ENCODE measurements around the gene RAPGEF5.

- TF ChIP-seq CTCF (IDR thresholded peaks at IDR 0.05 in 8 of 11, conservative IDR thresholded peaks at IDR 0.05 in 3 of 11) (no peak), POLR2AphosphoS5 (IDR thresholded peaks at IDR 0.05) (no peak)
Observed at GRCh38 chr7:22235134-22235533, 121.8 kb downstream of the RAPGEF5 start.
